UCSD-AML1 (cell line): ENCODE data around the gene GDF9.

Source experiments
- DNase-seq: peaks from one replicate; lab custom pipeline; 2025; ENCODE audit not compliant: unreplicated experiment; lab: John Stamatoyannopoulos, UW

GDF9 gene

DNA sequence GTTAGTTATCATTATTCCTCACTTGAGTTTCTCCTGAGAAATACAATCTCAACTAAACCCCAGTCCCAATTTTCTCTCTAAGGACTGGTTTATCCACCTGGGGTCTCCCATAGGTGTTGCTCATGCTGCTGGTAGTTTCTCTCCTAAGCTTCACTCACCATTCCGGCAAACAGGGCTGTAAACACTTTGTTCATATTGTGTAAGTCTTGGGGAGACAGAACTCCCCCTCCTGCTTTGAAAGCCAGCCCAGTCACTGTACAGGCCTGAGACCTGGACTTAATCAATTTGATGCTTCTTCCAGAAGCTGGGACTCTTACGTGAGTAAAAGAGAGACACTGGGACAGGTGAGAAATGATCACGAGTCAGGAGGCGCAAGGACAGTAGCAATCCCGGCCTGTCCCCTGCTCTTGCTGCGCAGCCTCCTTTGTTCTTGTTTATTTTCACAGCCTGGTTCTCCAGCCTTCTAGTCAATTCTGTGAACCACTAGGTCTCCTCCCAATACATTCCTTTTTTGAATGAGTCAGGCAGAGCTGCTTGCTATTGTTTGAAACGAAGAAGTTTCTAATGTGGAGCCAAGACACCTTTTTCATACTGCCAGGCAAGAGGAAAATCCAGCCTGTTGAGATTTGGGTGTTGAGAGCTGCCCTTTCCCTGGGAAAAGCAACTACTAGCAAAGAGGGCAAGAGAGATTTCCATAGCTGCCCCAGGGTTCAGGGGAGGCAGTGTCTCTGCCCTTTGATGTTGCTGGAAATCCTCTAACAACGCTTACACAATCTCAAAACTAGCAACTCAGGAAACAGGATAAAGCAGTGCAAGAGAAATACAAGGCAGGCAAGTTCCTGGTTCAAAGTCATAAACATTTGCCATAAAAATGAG, 26.6 kb downstream of the GDF9 start:
- DNase-seq = no peak

DNA sequence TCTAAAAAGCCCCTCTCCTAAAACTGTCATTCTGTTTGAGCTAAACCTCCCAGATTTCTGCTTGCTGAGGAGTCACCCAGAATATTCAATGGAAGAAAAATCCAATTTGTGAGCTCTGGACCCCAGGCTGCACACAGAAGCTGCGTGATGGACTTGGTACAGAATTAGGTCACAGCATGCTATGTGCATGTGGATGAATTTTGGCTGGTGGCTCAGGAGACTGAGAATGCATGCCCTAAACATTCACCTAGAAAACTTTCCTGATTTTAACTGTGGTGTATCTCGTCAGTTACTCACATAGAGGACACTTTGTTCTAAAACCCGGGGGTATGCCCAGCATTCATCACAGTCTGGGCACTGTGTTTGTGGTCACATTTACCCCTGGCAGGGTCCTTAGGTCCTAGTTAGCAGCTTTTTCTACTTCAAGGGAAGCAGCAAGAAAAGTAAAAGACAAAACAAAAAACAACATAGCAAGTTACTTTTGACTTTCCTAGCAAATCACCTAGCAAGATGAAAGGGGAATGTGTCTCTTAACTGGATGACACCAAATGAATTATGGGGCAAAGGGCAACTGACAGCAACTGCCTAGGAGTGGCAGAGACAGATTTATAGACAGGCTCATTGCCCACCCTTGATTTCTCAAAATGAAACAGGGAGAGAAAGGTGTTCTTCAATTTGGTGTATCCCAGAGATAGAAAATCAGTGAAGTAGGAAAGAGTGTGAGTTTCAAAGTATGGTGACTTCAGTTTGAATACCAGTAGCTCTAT, 27.6 kb downstream of the GDF9 start:
- DNase-seq = no peak

DNA sequence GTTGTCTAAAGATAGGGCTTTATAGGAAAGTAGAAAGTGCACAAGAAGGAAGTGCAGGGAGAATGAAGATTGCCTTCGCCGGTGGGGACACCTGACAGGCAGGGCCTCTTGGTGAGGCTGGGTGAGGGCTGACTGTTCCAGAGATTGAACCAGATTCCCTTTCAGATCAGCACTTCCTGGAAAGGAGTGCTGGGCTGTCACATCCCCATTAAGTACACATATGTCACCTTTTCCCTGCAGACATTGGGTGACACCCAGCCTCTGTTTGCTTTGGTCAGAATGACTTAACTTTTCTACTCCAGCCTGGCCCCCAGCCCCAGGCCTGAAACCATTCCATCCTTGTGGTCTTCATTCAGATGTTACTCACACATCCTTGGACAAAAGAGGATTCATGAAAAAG, 28.4 kb downstream of the GDF9 start:
- DNase-seq = no peak

DNA sequence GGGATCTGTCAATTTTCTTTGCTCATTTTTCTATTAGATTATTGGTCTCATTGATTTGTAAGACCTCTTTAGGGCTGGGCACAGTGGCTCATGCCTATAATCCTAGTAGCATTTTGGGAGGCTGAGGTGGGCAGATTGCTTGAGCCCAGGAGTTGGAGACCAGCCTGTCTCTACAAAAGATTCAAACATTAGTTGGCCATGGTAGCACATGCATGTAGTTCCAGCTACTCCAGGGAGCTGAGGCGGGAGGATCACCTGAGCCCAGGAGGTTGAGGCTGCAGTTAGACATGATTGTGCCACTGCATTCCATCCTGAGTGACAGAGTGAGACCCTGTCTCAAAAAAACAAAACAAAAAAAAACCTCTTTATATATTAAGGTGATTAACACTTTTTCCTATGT, 29.4 kb downstream of the GDF9 start:
- no peak for DNase-seq

DNA sequence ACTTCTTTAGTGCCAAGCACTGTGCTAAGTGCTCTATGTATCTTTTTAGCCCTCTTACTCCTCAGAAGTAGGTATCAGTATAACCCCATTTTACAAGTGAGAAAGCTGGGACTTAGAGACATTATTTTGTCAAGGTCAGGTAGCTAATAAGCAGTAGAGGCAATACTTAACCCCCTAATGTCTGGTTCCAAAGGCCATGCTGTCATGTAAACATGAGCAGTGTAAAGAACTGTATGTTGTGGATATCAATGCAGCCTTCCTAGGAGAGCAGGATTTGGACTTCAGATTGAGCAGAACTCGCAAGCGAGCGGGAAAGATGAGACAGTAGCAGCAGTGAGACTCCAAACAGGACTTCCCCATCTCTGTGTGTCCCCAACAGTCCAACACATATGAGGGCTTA, 32.2 kb downstream of the GDF9 start:
- no peak for DNase-seq

DNA sequence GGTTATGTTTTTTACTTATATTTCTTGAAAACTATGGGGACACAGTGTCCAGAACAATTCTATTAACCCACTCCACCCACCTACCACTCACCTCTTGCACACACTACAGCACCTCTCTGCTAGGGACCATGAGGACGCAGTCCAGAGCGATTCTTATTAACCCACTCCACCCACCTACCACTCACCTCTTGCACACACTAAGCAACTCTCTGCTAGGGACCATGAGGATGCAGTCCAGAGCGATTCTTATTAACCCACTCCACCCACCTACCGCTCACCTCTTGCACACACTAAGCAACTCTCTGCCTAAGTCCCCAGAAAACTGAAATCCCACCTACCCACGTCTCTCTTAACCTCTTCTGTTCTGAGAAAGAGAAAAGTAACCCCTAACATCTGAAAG, 33.7 kb downstream of the GDF9 start:
- no peak for DNase-seq

DNA sequence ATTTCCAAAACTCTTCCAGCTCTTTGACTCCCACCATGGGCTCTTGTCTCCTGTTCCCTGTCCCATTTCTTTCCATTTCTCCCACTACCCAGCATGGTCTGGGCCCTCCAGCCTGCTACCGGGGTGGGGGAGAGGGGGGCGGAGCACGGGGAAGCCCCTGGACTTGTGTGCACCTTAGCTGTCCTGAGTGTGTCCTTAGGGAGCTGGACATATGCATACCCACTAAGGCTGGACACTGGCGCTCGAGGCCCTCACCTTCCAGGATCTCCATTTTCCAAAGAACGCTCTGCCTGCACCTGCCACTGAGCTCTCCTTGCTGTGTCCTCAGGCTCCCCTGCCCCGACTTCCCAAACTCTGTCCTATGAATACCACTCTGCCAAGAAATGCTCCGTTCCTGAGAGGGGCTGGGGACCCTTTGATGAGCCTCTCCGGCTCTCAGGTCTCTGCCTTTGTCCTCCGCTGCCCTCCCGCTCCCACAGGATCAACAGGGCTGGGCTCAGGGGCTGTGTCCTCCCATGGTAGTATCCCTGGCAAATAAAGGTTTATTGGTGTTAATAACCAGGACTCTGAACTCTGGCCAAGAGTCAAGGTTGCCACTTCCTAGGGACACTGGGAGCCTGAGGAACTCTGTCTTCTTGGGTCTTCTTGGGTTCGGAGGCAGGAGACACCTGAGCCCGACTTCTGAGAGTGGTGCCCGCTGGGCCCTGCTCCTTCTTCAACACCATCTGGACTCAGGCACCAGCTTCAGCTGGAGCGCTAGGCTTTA, 35.0 kb downstream of the GDF9 start:
- no peak for DNase-seq

DNA sequence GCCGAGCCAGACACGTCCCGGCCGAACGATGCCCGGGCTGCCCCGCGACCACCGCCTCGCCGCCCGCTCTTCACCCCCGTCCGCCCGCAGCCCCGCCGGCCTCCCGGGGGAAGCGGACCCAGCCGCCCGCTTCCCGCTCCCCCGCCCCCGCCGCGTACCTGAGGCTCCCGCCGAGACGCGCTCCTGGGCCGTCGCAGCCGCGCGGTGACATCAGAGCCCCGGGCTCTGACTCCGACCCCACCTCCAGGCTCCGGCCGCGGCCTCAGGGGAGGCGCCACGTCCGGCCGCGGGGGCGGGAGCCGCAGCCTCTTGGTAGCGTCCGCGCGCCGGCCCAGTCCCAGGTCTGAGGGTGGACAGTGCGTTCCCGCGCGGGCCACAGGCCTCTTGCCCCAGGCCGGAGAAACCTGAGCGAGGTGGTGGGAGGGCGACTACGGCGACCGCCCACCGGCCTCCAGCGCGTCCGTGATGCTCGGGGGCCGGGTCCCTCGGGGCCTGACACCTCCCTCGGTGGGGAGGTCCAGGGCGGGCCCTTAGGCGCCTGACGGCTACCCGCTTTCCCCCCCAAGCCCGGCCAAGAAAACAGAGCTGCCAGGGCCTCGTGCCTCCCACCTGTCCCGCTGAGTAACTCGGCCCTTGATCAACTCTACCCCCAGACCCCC, 35.7 kb downstream of the GDF9 start, which contains the start of gene SHROOM1:
TSS of gene SHROOM1 (minus strand) at position 212 of the 659 bp plus-strand sequence. CDS start 4,507 bp downstream, outside the sequence.
- no peak for DNase-seq

DNA sequence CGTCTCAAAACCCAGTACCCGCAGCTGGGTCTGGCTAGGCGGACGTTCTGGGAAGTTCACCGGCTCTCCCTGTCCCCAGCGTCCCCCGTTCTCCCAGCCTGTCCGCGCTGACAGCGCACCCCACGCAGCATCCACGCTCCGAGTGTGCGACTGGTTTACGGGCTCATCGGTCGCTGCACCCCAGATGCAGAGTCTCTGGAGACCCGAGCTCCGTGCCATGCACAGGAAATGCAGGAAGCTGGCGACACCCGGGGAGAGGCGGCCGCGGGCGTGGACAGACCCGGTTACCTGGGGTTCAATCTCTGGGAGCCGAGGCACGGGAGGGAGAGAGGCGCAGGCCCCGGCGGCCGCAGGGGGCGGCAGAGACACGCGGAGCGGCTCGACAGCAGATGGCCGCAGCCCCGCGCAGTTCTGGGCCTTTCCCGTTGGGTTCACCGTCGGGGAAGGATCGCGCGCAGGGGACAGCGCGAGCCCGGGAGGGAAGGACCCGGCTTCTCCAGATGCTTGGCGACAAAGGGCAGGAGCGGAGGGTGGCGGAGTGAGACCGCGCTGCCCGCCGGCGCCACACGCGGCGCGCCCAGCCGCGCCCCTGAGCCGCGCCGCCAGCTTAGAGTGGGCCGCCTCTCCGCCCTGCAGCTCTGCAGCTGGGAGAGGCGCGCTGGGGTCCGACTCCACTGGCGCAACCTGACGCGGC, 36.4 kb downstream of the GDF9 start:
- DNase-seq = peak; percentile 64

DNA sequence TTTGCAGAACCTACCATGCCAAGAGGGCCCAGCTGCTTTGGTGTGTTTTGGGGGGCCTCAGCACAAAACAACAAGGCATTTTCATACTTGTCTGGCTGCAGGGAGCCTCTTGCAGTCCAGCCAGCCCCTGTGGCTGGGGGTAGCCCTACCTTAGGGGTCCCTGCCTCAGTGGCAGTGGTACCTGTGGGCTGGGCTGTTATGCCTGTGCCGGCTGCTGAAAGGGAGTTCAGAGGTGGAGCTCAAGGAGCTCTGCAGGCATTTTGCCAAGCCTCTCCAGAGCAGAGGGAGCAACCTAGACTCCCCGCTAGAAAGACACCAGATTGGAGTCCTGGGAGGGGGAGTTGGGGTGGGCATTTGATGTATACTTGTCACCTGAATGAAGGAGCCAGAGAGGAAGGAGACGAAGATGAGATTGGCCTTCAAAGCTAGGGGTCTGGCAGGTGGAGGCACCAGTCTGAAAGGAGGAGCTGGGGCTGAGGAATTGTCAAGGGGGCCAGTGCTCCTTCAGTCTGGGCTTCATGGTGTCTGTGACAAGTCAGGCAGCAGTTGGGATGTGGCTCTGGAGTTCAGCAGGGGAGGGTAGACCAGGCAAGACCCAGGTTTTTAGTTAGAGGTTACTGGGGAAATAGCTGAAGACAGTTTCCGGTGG, 37.3 kb downstream of the GDF9 start:
- DNase-seq = no peak

DNA sequence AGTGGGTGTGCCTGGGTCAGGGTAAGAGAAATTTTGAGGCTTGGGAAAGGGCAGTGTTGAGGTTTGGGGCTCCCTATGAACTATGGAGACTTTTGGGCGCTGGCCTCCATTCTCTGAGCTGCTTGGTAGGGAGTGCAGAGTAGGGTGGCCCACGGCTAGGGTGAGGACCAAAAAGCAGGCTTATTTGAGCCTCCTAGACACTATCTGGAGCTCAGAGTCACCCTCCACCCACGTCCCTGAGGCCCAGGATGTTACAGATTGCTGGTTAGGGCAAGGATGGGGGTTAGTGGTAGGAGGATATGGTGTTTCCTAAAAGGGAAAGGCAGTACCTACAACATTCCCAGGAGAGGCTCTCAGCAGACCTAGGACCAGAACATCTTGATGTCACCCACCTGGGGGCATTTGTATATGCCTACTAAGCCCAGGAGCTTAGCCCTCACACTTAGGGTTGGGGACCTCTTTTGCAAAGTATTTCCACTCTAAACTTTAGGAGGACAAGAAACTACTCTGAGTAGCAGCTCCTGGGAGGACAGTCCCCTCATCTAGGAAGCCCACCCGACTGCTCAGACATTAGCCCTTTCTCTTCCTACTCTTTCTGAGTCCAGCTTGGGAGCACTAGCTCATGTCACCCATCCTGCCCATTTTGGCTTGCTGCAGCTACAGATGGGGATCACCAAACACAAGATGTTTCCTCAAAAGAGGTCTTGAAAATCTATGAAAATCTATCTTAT, 38.2 kb downstream of the GDF9 start:
- no peak for DNase-seq

DNA sequence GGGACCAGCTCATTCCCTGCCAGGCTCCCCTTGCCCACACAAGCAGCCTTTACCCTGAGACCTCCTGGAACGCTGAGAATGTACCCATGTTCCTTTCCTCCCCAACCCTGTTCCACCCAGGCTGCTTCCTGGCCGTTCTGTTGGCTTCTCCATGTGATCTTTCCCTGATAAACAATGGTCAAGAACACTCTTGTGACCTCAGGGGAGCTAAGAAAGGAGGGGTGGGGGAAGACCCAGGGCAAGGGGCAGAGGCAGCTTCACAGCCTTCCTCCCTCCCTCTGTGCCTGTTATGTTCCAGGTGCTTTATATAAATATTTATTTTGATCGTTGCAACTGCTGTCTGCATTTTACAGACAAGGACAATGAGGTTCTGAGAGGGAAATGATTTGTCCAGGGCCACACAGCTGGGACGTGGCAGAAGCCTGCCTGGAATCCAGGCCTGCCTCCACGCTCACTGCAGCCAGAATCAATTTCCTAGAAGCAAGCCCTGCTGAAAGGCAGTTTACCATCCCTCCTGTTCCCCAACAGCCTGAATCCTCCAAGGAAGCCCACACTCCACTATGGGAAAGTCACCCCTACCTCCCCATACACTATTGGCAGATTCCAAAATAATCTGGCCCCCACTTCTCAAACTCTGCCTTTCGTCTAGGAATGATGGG, 39.7 kb downstream of the GDF9 start:
- DNase-seq = no peak

DNA sequence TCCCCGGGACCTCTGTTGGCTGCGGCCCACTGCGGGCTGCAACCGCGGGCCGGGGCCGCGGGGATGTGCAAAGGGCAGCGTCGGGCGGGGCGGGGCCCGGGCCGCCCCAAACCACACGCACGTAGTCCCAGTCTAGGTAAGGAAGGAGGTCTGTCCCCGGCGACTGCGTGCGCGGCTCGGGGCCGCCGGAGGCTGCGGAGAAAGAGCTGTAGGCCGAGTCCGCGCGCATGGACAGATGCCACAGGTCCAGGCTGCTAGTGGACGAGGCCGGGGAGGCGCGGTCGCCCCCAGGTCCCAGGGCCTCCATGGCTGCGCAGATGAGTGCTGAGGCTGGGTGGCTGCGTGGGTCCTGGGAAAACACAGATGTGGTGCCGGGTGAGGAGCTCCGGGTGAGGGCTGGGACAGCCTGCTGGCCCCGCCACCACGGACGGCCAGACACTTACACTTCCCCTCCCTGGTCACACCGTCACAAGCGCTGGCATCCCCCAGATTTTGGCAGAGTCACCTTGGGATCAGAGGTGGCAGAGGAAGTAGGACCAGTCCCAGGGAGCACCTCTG, 40.4 kb downstream of the GDF9 start:
- DNase-seq = no peak

DNA sequence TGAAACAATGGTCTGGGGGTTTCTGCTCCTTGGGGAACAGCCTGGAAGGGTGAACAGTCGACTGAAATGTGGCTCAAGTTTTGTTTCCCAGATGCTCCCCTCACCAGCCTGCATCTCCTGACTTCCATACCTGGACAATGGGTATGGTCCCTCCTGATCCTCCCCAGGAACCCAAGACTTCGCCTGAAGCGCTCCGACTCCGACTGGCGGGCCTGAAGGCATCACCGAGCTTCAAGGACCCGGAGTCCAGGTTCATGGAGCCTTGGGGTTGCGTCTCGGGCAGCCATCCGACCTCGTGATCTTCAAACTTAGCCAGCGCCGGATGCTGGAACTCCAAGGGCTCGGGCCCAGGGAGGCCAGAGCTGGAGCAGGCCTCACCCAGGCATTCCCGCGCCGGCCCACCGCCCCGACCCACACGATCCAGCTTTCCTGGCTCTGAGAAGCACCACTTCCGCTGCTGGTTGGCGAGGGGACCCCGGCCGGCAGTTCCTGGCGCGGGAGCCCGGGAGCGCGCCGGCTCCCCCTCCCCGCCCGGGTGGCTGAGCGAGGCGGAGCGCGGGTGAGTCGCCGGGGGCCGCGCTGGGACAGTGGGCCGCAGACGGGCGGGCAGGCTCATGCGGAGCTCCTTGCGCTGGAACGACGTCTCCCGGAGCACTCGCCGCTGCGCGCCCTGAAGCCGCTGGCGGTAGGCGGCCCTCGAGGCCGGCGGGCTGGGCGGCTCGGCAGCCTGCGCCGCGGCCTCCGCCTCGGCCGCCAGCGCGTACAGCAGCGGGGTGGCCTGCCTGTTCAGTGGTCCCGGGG, 41.0 kb downstream of the GDF9 start:
- no peak for DNase-seq

DNA sequence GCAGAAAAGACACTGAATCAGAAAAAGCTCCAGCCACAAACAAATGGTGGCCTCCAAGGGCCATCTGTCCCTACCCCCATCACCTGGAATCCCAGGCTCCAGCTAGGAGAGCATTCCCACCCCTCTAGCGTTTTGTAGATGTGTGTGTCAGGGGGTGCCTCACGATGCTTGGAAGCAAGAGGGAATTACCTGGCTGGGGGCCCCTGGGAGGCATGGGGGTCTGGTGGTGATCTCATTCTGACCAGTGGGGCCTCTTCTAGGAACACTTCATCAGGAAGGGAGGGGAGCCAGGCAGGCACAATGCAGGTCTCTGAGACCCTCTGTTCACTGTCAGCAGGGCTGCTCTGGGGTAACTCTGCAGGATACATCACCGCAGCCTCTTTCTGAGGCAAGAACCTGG, 41.8 kb downstream of the GDF9 start:
- DNase-seq = no peak

DNA sequence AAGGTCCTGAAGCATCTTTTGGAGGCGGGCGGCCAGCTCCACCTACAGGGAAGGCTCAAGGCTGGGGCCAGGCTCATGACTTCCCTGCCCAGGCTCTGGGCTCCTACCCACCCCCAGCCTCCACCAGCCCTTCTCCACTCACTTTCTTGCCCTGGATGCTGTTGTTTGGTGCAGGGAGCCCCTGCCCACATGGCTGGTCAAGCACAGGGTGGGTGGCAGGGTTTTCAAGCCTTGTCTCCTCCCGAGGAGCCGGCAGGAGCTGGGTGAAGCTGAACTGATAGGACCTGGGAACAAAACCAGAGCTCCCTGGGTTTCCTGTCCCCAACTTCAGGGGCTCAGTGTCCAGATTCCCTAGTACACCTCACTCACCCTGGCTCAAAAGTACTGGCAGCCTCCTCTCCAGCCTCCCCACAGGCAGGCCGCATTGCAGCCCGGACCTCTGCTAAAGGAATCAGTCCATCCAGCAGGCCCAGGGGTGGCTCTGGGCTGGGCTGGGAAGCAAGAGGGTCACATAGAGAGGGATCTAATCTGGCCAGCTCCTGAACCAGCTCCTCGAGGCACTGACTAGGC, 42.7 kb downstream of the GDF9 start:
- DNase-seq = no peak
